SK-N-SH (cell line): ENCODE data around the gene SEC14L5. TPM values are rescaled to one million over a fixed set of nuclear protein-coding genes. Genes with fewer than 3 reads are reported as not detected.

Experiments used
- CTCF ChIA-PET: fragments of 300-600, 350-600 bp; formaldehyde crosslinking; extraction: SDS; loops from one replicate; lab custom pipeline; 2021; lab: Yijun Ruan, JAX
- POLR2A ChIA-PET: fragments of 350-600 bp; sonication (Branson Sonifier 250); formaldehyde crosslinking; extraction: SDS; loops from one replicate; lab custom pipeline; 2020; ENCODE audit warnings: antibody characterized with exemption, inconsistent platforms; lab: Yijun Ruan, JAX
- DNase-seq: peaks from one replicate; pipeline ENCODE4 v3.0.0; 2012
- H2AFZ ChIP-seq: fragments of 200-600 bp; sonication (generic); 2 replicates; pipeline ENCODE4 v1.8.1; 2016; ENCODE audit warnings: antibody characterized with exemption, mild to moderate bottlenecking, low read depth
- H3F3A ChIP-seq: fragments of 200-600 bp; sonication (generic); replicated peaks from 2 replicates; pipeline ENCODE3; 2016; ENCODE audit warnings: antibody characterized with exemption, mild to moderate bottlenecking; ENCODE audit not compliant: insufficient read depth
- H3K27ac ChIP-seq, 2 experiments: fragments of 200-500 bp in 1 of 2; fragments of 200-600 bp in 1 of 2; sonication (Bioruptor generic) in 1 of 2; sonication (generic), shearing (Covaris generic) in 1 of 2; 2 replicates each; pipeline versions ENCODE4 v1.5.1 to v1.6.1; 2014 to 2016; ENCODE audit warnings: low read depth in 2 of 2, inconsistent platforms in 1 of 2, low read length in 1 of 2, mild to moderate bottlenecking in 1 of 2, mixed read lengths in 1 of 2
- H3K27me3 ChIP-seq: fragments of 200-600 bp; sonication (generic), shearing (Covaris generic); 2 replicates; pipeline ENCODE4 v1.6.1; 2016; ENCODE audit warnings: mixed run types; ENCODE audit not compliant: insufficient read depth
- H3K36me3 ChIP-seq, 2 experiments: fragments of 200-500 bp in 1 of 2; fragments of 200-600 bp in 1 of 2; sonication (Bioruptor generic) in 1 of 2; sonication (generic) in 1 of 2; replicated peaks in 1 of 2; 2 replicates each; pipeline versions ENCODE3 to v1.5.1; 2014 to 2016; ENCODE audit warnings: low read length in 1 of 2, mild to moderate bottlenecking in 1 of 2; ENCODE audit not compliant: insufficient read depth in 2 of 2, control insufficient read depth in 1 of 2
- H3K4me1 ChIP-seq, 2 experiments: fragments of 200-500 bp in 1 of 2; fragments of 200-600 bp in 1 of 2; sonication (Bioruptor generic) in 1 of 2; sonication (generic), shearing (Covaris generic) in 1 of 2; 2 replicates each; pipeline versions ENCODE4 v1.5.1 to v1.6.1; 2014 to 2016; ENCODE audit warnings: low read depth in 1 of 2, low read length in 1 of 2, mixed run types in 1 of 2; ENCODE audit not compliant: insufficient read depth in 2 of 2, control insufficient read depth in 1 of 2
- H3K4me2 ChIP-seq: fragments of 200-600 bp; sonication (generic), shearing (Covaris generic); 2 replicates; pipeline ENCODE4 v1.6.1; 2017; ENCODE audit warnings: mixed run types
- H3K4me3 ChIP-seq, 2 experiments: fragments of 200-500 bp in 1 of 2; fragments of 200-600 bp in 1 of 2; sonication (Bioruptor generic) in 1 of 2; sonication (generic), shearing (Covaris generic) in 1 of 2; 2 replicates each; pipeline versions ENCODE4 v1.5.1 to v1.8.1; 2014 to 2016; ENCODE audit warnings: low read depth in 2 of 2, inconsistent platforms in 1 of 2, low read length in 1 of 2, mild to moderate bottlenecking in 1 of 2, mixed read lengths in 1 of 2, moderate library complexity in 1 of 2
- H3K79me2 ChIP-seq: fragments of 200-600 bp; sonication (generic); 2 replicates; pipeline ENCODE4 v1.8.1; 2017; ENCODE audit warnings: mild to moderate bottlenecking; ENCODE audit not compliant: insufficient read depth
- H3K9ac ChIP-seq: fragments of 200-600 bp; sonication (generic); 2 replicates; pipeline ENCODE4 v1.6.1; 2017; ENCODE audit warnings: mixed run types
- H3K9me2 ChIP-seq: fragments of 200-600 bp; sonication (generic); 2 replicates; pipeline ENCODE4 v1.6.1; 2017; ENCODE audit warnings: mixed run types
- H3K9me3 ChIP-seq: fragments of 200-600 bp; sonication (generic); 2 replicates; pipeline ENCODE4 v1.6.1; 2017; ENCODE audit warnings: mixed run types, mild to moderate bottlenecking, moderate library complexity
- H4K20me1 ChIP-seq: fragments of 200-600 bp; sonication (generic); 2 replicates; pipeline ENCODE4 v1.6.1; 2017; ENCODE audit warnings: mild to moderate bottlenecking, mixed run types; ENCODE audit not compliant: insufficient read depth
- CHD2 ChIP-seq: fragments of 150-350 bp; IDR thresholded peaks from 2 replicates; pipeline ENCODE4 v1.6.1; 2018; ENCODE audit warnings: low read length; ENCODE audit not compliant: partially characterized antibody
- EZH2phosphoT487 ChIP-seq: fragments of 200-600 bp; sonication (generic); IDR thresholded peaks from 2 replicates; pipeline ENCODE4 v1.6.1; 2017; ENCODE audit warnings: low read depth, mixed run types, mild to moderate bottlenecking, antibody characterized with exemption, moderate library complexity, borderline replicate concordance
- GATA2 ChIP-seq: sonication (generic); formaldehyde crosslinking; IDR thresholded peaks from 2 replicates; pipeline ENCODE4 v1.5.0; 2020; ENCODE audit warnings: mild to moderate bottlenecking, missing genetic modification reagents
- JUND ChIP-seq: IDR thresholded peaks from 2 replicates; pipeline ENCODE4 v1.4.0; 2012
- MEF2A ChIP-seq: IDR thresholded peaks from 2 replicates; pipeline ENCODE4 v1.4.0; 2012; ENCODE audit warnings: low read depth, borderline replicate concordance
- NRF1 ChIP-seq: IDR thresholded peaks from 2 replicates; pipeline ENCODE4 v1.6.1; 2012; ENCODE audit warnings: low read depth, mild to moderate bottlenecking, low read length
- RCOR1 ChIP-seq: fragments of 150-350 bp; IDR thresholded peaks from 2 replicates; pipeline ENCODE4 v1.6.1; 2017; ENCODE audit warnings: antibody characterized with exemption, low read length
- RFX5 ChIP-seq: IDR thresholded peaks from 2 replicates; pipeline ENCODE4 v1.6.1; 2012; ENCODE audit warnings: mild to moderate bottlenecking, improper control_type of control experiment, low read length
- SMC3 ChIP-seq: IDR thresholded peaks from 2 replicates; pipeline ENCODE4 v1.6.1; 2012; ENCODE audit warnings: low read depth, low read length, improper control_type of control experiment
- TAF1 ChIP-seq: IDR thresholded peaks from 2 replicates; pipeline ENCODE4 v1.6.1; 2012; ENCODE audit warnings: low read depth, mild to moderate bottlenecking, low read length, moderate library complexity, borderline replicate concordance
- TEAD4 ChIP-seq: IDR thresholded peaks from 2 replicates; pipeline ENCODE4 v1.4.0; 2012; ENCODE audit warnings: mild to moderate bottlenecking, borderline replicate concordance; ENCODE audit not compliant: insufficient read depth
- YY1 ChIP-seq: IDR thresholded peaks from 2 replicates; pipeline ENCODE4 v1.4.0; 2012; ENCODE audit warnings: low read depth, mild to moderate bottlenecking
- WGBS: methylation state at CpG from one replicate; pipeline ENCODE4 v1.1.6; 2017; ENCODE audit warnings: low lambda C conversion rate; 5-methylcytosine and 5-hydroxymethylcytosine counted together
- polyA plus RNA-seq, 3 experiments: library from polyadenylated mRNA; depleted of rRNA; stranded (reverse); fragments of >200 nt; gene quantifications; 2 replicates each; pipeline ENCODE4 v1.2.3, GENCODE V29; 2012
- TF ChIP-seq, protein P1 (sequence below): fragments of 200-600 bp; sonication (generic); IDR thresholded peaks from 2 replicates; pipeline ENCODE4 v1.6.1; 2017; ENCODE audit warnings: antibody characterized with exemption, mild to moderate bottlenecking, moderate library complexity
- TF ChIP-seq, protein P2 (sequence below): fragments of 150-350 bp; IDR thresholded peaks from 2 replicates; pipeline ENCODE4 v1.6.1; 2017; ENCODE audit warnings: antibody characterized with exemption, low read length, low read depth, borderline replicate concordance
- TF ChIP-seq, protein P3 (sequence below): IDR thresholded peaks from 2 replicates; pipeline ENCODE4 v1.6.1; 2012; ENCODE audit warnings: mild to moderate bottlenecking, low read depth, low read length, moderate library complexity

SEC14L5 gene
- polyA plus RNA-seq, 1 of the 3 experiments (the other 2 are of a cell fraction), result 0.08 TPM

- Histone ChIP-seq H3K4me2 (no peak overlapping the region), H3K4me1 (no peaks in the 10 kb centered on the region), H3F3A (no peaks in the 10 kb centered on the region), H3K9me3 (no peaks in the 10 kb centered on the region), H3K27ac (no peak overlapping the region), H3K27me3 (no peaks in the 10 kb centered on the region), H2AFZ (no peak overlapping the region), H4K20me1 (no peaks in the 10 kb centered on the region), H3K9ac (no peak overlapping the region), H3K36me3 (no peaks in the 10 kb centered on the region), H3K4me3 (no peak overlapping the region), H3K9me2 (no peaks in the 10 kb centered on the region), H3K79me2 (no peaks in the 10 kb centered on the region)
- ChIA-PET POLR2A (no interaction called here), CTCF (interaction anchor here (2.5 kb wide), 1 partner anchor 45 kb away, joined by 6 read pairs; no protein-coding TSS in a partner anchor)
- TF ChIP-seq MEF2A (no peak), TAF1 (no peak), SMC3 (no peak), CHD2 (no peak), NRF1 (no peak), YY1 (no peak), JUND (no peak), RCOR1 (no peak), EZH2phosphoT487 (no peak), RFX5 (no peak), TEAD4 (no peak), GATA2 (CRISPR knock-in tag) (no peak)
- TF ChIP-seq, protein P1, sequence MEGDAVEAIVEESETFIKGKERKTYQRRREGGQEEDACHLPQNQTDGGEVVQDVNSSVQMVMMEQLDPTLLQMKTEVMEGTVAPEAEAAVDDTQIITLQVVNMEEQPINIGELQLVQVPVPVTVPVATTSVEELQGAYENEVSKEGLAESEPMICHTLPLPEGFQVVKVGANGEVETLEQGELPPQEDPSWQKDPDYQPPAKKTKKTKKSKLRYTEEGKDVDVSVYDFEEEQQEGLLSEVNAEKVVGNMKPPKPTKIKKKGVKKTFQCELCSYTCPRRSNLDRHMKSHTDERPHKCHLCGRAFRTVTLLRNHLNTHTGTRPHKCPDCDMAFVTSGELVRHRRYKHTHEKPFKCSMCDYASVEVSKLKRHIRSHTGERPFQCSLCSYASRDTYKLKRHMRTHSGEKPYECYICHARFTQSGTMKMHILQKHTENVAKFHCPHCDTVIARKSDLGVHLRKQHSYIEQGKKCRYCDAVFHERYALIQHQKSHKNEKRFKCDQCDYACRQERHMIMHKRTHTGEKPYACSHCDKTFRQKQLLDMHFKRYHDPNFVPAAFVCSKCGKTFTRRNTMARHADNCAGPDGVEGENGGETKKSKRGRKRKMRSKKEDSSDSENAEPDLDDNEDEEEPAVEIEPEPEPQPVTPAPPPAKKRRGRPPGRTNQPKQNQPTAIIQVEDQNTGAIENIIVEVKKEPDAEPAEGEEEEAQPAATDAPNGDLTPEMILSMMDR, result no peak
- TF ChIP-seq, protein P2, sequence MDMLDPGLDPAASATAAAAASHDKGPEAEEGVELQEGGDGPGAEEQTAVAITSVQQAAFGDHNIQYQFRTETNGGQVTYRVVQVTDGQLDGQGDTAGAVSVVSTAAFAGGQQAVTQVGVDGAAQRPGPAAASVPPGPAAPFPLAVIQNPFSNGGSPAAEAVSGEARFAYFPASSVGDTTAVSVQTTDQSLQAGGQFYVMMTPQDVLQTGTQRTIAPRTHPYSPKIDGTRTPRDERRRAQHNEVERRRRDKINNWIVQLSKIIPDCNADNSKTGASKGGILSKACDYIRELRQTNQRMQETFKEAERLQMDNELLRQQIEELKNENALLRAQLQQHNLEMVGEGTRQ, result no peak
- TF ChIP-seq, protein P3, sequence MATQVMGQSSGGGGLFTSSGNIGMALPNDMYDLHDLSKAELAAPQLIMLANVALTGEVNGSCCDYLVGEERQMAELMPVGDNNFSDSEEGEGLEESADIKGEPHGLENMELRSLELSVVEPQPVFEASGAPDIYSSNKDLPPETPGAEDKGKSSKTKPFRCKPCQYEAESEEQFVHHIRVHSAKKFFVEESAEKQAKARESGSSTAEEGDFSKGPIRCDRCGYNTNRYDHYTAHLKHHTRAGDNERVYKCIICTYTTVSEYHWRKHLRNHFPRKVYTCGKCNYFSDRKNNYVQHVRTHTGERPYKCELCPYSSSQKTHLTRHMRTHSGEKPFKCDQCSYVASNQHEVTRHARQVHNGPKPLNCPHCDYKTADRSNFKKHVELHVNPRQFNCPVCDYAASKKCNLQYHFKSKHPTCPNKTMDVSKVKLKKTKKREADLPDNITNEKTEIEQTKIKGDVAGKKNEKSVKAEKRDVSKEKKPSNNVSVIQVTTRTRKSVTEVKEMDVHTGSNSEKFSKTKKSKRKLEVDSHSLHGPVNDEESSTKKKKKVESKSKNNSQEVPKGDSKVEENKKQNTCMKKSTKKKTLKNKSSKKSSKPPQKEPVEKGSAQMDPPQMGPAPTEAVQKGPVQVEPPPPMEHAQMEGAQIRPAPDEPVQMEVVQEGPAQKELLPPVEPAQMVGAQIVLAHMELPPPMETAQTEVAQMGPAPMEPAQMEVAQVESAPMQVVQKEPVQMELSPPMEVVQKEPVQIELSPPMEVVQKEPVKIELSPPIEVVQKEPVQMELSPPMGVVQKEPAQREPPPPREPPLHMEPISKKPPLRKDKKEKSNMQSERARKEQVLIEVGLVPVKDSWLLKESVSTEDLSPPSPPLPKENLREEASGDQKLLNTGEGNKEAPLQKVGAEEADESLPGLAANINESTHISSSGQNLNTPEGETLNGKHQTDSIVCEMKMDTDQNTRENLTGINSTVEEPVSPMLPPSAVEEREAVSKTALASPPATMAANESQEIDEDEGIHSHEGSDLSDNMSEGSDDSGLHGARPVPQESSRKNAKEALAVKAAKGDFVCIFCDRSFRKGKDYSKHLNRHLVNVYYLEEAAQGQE, result no peak
- no peak for DNase-seq
- WGBS, result 76% methylated on average over 7 of the region's 7 CpGs
Observed at GRCh38 chr16:5001571-5001970, 43.4 kb downstream of the SEC14L5 start.
